Loucy (cell line): ENCODE data around the gene ADD1.

Experiments
- H2AFZ ChIP-seq: fragments of 200-600 bp; sonication (generic); 2 replicates; pipeline ENCODE4 v1.6.0; 2016; ENCODE audit warnings: antibody characterized with exemption, mild to moderate bottlenecking, low read length, moderate library complexity
- H3F3A ChIP-seq: fragments of 200-600 bp; 2 replicates; pipeline ENCODE4 v1.6.0; 2016; ENCODE audit warnings: antibody characterized with exemption, low read depth, mild to moderate bottlenecking
- H3K27me3 ChIP-seq: fragments of 200-600 bp; sonication (generic); 2 replicates; pipeline ENCODE4 v1.6.1; 2014; ENCODE audit warnings: low read length, mild to moderate bottlenecking; ENCODE audit not compliant: insufficient read depth, poor library complexity, severe bottlenecking
- H3K36me3 ChIP-seq: fragments of 200-600 bp; sonication (generic); 2 replicates; pipeline ENCODE4 v1.6.1; 2016; ENCODE audit warnings: low read length; ENCODE audit not compliant: insufficient read depth
- H3K4me1 ChIP-seq: fragments of 200-600 bp; sonication (generic); 2 replicates; pipeline ENCODE4 v1.5.1; 2014; ENCODE audit warnings: low read length, mild to moderate bottlenecking; ENCODE audit not compliant: insufficient read depth, poor library complexity, severe bottlenecking
- H3K4me2 ChIP-seq: fragments of 200-600 bp; sonication (generic); 2 replicates; pipeline ENCODE4 v1.6.0; 2014; ENCODE audit warnings: antibody characterized with exemption, low read length, low read depth, mild to moderate bottlenecking; ENCODE audit not compliant: poor library complexity, severe bottlenecking
- H3K4me3 ChIP-seq: fragments of 200-600 bp; sonication (generic); 2 replicates; pipeline ENCODE4 v1.5.1; 2014; ENCODE audit warnings: low read length, mild to moderate bottlenecking, mixed read lengths; ENCODE audit not compliant: poor library complexity, severe bottlenecking
- H3K79me2 ChIP-seq: fragments of 200-600 bp; sonication (generic); 2 replicates; pipeline ENCODE4 v1.6.1; 2014; ENCODE audit warnings: low read length; ENCODE audit not compliant: insufficient read depth
- H3K9ac ChIP-seq: fragments of 200-600 bp; sonication (generic); 2 replicates; pipeline ENCODE4 v1.6.0; 2014; ENCODE audit warnings: mild to moderate bottlenecking, low read depth, low read length, moderate library complexity; ENCODE audit not compliant: poor library complexity, severe bottlenecking
- H3K9me2 ChIP-seq: fragments of 200-600 bp; sonication (generic); replicated peaks from 2 replicates; pipeline ENCODE4 v1.6.1; 2016; ENCODE audit warnings: low read depth, low read length, mixed read lengths
- H3K9me3 ChIP-seq: fragments of 200-600 bp; sonication (generic); 2 replicates; pipeline ENCODE4 v1.6.1; 2014; ENCODE audit warnings: mild to moderate bottlenecking, antibody characterized with exemption, low read length, low read depth; ENCODE audit not compliant: insufficient read depth
- H4K20me1 ChIP-seq: fragments of 200-600 bp; sonication (generic); 2 replicates; pipeline ENCODE4 v1.6.0; 2014; ENCODE audit warnings: antibody characterized with exemption, low read length, mild to moderate bottlenecking; ENCODE audit not compliant: insufficient read depth, poor library complexity, severe bottlenecking
- EZH2phosphoT487 ChIP-seq: fragments of 200-600 bp; IDR thresholded peaks from 2 replicates; pipeline ENCODE4 v1.6.1; 2018; ENCODE audit warnings: antibody characterized with exemption, mild to moderate bottlenecking, moderate library complexity, borderline replicate concordance
- TF ChIP-seq, protein P1 (sequence below): fragments of 200-600 bp; sonication (generic); conservative IDR thresholded peaks from 2 replicates; pipeline ENCODE4 v1.5.1; 2014; ENCODE audit warnings: mild to moderate bottlenecking, antibody characterized with exemption, low read length

The ADD1 gene

DNA sequence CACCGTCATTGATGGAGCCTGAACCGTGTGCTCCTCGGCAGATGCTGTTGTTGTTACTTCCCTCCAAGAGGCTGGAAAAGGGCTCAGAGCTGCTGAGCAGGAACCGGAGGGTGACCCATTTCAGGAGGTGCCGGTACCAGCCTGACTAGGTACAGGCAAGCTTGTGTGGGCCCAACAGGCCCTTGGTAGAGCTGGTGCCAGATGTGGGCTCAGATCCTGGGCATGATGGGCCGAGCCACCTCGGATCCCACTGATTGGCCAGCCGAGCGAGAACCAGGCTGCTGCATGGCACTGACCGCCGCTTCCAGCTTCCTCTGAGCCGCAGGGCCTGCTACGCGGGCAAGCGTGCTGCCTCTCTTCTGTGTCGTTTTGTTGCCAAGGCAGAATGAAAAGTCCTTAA, 85.8 kb downstream of the ADD1 start:
- H3F3A ChIP-seq = no peaks in the 10 kb centered on the region
- peaks cover 15% of the 10 kb centered on the region; the same call in 1 of the 2 replicates for H3K79me2 ChIP-seq
- H2AFZ ChIP-seq = no peak overlapping the region
- H3K4me3 ChIP-seq = no peak overlapping the region
- no peaks in the 10 kb centered on the region for H4K20me1 ChIP-seq
- H3K36me3 ChIP-seq = peaks cover 55% of the 10 kb centered on the region; the same call in 1 of the 2 replicates
- no peak for TF ChIP-seq EZH2phosphoT487
- TF ChIP-seq, protein P1, sequence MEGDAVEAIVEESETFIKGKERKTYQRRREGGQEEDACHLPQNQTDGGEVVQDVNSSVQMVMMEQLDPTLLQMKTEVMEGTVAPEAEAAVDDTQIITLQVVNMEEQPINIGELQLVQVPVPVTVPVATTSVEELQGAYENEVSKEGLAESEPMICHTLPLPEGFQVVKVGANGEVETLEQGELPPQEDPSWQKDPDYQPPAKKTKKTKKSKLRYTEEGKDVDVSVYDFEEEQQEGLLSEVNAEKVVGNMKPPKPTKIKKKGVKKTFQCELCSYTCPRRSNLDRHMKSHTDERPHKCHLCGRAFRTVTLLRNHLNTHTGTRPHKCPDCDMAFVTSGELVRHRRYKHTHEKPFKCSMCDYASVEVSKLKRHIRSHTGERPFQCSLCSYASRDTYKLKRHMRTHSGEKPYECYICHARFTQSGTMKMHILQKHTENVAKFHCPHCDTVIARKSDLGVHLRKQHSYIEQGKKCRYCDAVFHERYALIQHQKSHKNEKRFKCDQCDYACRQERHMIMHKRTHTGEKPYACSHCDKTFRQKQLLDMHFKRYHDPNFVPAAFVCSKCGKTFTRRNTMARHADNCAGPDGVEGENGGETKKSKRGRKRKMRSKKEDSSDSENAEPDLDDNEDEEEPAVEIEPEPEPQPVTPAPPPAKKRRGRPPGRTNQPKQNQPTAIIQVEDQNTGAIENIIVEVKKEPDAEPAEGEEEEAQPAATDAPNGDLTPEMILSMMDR = no peak
- no peaks in the 10 kb centered on the region for H3K27me3 ChIP-seq
- no peaks in the 10 kb centered on the region for H3K9me2 ChIP-seq
- H3K9me3 ChIP-seq = no peaks in the 10 kb centered on the region
- H3K4me1 ChIP-seq = peaks cover 4% of the 10 kb centered on the region
- no peak overlapping the region for H3K4me2 ChIP-seq
- H3K9ac ChIP-seq = no peak overlapping the region

DNA sequence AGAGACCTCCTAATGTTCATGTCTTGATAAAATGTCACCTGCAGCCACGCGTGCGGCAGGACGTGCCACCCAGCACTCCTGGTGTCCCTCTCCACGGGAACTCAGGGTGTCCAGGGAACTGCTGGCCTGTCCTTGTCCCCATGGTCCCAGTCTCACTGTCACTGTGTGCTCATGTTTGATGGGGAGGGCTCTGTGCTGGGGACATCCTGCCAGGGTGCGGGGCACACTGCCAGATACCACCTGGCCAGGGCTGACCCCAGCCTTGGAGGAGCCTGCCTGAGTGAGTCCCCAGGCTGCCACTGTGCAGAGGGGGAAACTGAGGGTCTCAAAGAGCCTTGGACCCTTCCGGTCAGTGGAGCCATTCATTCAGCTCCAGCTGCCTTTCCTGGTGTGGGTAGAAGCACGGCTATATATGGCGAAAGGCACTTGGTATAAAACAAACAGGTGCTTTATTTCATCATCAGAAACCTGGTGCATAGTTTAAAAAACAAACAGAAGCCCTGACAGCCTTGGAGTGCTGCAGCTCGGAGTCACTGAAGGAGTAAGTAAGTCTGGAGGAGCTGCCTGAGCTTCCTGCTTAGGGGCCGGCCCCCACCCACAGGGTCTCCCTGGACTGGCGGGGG, 86.6 kb downstream of the ADD1 start:
- H3K9me2 ChIP-seq = no peaks in the 10 kb centered on the region
- H3K79me2 ChIP-seq = peaks cover 18% of the 10 kb centered on the region; the same call in 1 of the 2 replicates
- no peaks in the 10 kb centered on the region for H3K27me3 ChIP-seq
- H3F3A ChIP-seq = no peaks in the 10 kb centered on the region
- peaks cover 48% of the 10 kb centered on the region; the same call in 1 of the 2 replicates for H3K36me3 ChIP-seq
- TF ChIP-seq EZH2phosphoT487 = no peak
- TF ChIP-seq, protein P1 = no peak
- H2AFZ ChIP-seq = no peak overlapping the region
- H3K9ac ChIP-seq = no peak overlapping the region
- H3K4me3 ChIP-seq = no peak overlapping the region
- peaks cover 8% of the 10 kb centered on the region for H3K4me1 ChIP-seq
- H3K4me2 ChIP-seq = no peak overlapping the region
- no peaks in the 10 kb centered on the region for H4K20me1 ChIP-seq
- H3K9me3 ChIP-seq = no peaks in the 10 kb centered on the region

DNA sequence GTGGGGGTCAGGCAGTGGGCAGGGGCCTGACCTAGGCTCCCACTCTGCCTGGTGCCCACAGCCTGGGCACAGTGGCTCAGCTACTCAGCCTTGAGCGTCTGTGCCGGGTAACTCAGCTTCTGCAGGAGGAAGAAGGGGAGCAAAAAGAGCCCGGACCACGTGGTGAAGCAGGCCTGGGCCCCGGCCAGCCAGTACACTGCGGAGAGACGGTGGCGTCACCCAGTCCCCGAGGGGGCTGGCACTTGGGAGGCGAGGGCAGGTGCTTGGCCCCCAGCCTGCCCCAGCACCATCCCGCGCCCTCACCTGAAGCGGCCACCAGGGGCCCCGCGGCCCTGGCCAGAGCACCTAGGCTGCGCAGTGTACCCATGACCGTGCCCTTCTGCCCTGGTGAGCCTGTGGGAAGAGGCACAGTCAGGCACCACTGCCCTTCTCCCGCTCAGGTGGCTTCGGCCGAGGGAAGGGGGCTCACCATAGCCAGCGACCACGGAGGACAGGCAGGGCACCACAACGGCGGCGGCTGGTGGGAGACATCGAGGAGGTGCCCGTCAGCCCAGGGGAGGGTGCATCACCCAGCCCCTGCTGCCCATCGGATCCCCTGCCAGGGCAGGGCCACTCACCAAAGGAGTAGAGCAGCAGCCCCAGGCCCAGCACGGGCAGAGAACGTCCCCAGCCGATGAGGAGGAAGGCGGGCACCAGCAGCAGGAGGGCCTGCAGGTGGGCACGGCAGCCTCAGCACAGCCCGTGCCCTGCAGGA, 87.3 kb downstream of the ADD1 start:
- H3K9ac ChIP-seq = no peak overlapping the region
- H3K4me3 ChIP-seq = no peak overlapping the region
- H3K36me3 ChIP-seq = peaks cover 42% of the 10 kb centered on the region; the same call in 1 of the 2 replicates

More for the DNA sequence above, 87.3 kb downstream of the ADD1 start:
- Histone ChIP-seq H3K9me3 (no peaks in the 10 kb centered on the region), H3K9me2 (no peaks in the 10 kb centered on the region), H3K79me2 (peaks cover 23% of the 10 kb centered on the region; the same call in 1 of the 2 replicates), H2AFZ (no peak overlapping the region), H3K27me3 (no peaks in the 10 kb centered on the region), H3F3A (no peaks in the 10 kb centered on the region), H3K4me2 (no peak overlapping the region), H3K4me1 (peaks cover 14% of the 10 kb centered on the region), H4K20me1 (no peaks in the 10 kb centered on the region)
- TF ChIP-seq EZH2phosphoT487 = no peak
- TF ChIP-seq, protein P1 = no peak
